Activated T-helper 1 cell treated with anti-CD3 and anti-CD28 coated beads, Interleukin-12 subunit alpha, Interleukin-12 subunit beta, Interleukin-2, Interleukin-4 antibody, amounts not matched to agents 30 ng/mL and 10 ng/mL and 1 ng/mL, durations not matched to agents 14 hours and 24 hours and 36 hours (primary cell): Measurements from ENCODE around the gene CGN. TPM values are rescaled to one million over a fixed set of nuclear protein-coding genes. Genes with fewer than 3 reads are reported as not detected.

Source experiments
- DNase-seq: peaks from one replicate; pipeline ENCODE4 v3.0.0; 2021; ENCODE audit warnings: low spot score
- H3K27ac Mint-ChIP-seq: one replicate; pipeline ENCODE4 v1.8.0; 2021; ENCODE audit warnings: mild to moderate bottlenecking, mixed read lengths
- H3K27me3 Mint-ChIP-seq: one replicate; pipeline ENCODE4 v1.8.0; 2022; ENCODE audit warnings: mild to moderate bottlenecking, moderate library complexity, mixed read lengths; ENCODE audit not compliant: insufficient read depth
- H3K36me3 Mint-ChIP-seq: one replicate; pipeline ENCODE4 v1.8.0; 2021; ENCODE audit warnings: low read depth, mixed read lengths
- H3K4me1 Mint-ChIP-seq: one replicate; pipeline ENCODE4 v1.8.0; 2021; ENCODE audit warnings: low read depth, mixed read lengths
- H3K4me3 Mint-ChIP-seq: one replicate; pipeline ENCODE4 v1.8.0; 2021; ENCODE audit warnings: mild to moderate bottlenecking, moderate library complexity, mixed read lengths
- H3K9me3 Mint-ChIP-seq: one replicate; pipeline ENCODE4 v1.8.0; 2021; ENCODE audit warnings: mixed read lengths
- intact Hi-C: fragments of 100-400 bp; cut with micrococcal nuclease; formaldehyde crosslinking; loops from one replicate; pipeline ENCODE4 v1.15.1; 2024
- total RNA-seq: library from RNA; stranded (reverse); gene quantifications from 2 replicates; pipeline ENCODE4 v1.2.3, GENCODE V29; 2022

Gene CGN
- total RNA-seq = 0.17 and 0.91 TPM in 2 replicates

DNA sequence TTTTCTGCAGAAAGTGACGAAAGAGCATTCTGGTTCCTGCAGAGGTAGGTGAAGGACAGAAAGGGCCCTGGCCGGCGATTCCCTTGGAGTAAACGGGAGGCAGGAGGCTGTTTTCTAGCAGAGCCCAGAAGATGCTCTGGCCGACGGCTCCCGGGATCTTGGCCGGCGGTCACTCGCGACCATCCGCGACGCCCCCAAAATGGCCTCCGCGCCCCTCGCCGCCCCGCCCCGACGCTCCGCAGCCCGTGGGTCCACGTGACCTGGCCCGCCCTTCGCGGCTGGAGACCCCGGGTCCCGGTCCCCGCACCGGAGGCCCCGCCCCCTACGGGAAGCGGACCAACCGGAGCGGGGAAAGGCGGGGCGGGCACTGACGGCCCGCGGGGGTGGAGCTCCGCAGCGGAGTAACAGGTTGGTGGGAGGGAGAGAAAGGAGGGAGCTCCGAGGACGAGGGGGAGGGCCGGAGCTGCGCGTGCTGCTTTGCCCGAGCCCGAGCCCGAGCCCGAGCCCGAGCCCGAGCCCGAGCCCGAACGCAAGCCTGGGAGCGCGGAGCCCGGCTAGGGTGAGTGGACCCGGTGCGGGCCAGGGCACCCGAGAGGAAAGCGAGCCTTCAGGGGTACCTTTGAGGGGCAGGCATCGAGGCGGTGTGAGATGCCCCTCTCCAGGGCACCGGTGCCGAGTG, at the start of gene CGN:
Gene CGN (plus strand): TSS at position 431 of the 679 bp plus-strand sequence. CDS start 7,133 bp downstream, outside the sequence.
- intact Hi-C loops = loop anchor here (1.0 to 2.0 kb wide), 3 partner anchors 29 to 66 kb away; partner anchors contain the start of gene TUFT1
- Mint-ChIP-seq H3K4me3 (peak within 1 kb of the TSS; percentile 85), H3K9me3 (no peaks in the 10 kb centered on the region), H3K27ac (peak within 1 kb of the TSS; percentile 47), H3K4me1 (peaks cover 32% of the 10 kb centered on the region), H3K27me3 (peaks cover 21% of the 10 kb centered on the region), H3K36me3 (no peaks in the 10 kb centered on the region)
- DNase-seq = peak; percentile 85

- Mint-ChIP-seq H3K27ac (no peak overlapping the region), H3K36me3 (peaks cover 5% of the 10 kb centered on the region), H3K9me3 (no peaks in the 10 kb centered on the region), H3K4me1 (peaks cover 21% of the 10 kb centered on the region), H3K27me3 (peaks cover 18% of the 10 kb centered on the region), H3K4me3 (no peak overlapping the region)
- intact Hi-C loops = no loop called here
- no peak for DNase-seq
Observed at GRCh38 chr1:151461694-151462093, 49.5 kb upstream of the CGN start.

DNA sequence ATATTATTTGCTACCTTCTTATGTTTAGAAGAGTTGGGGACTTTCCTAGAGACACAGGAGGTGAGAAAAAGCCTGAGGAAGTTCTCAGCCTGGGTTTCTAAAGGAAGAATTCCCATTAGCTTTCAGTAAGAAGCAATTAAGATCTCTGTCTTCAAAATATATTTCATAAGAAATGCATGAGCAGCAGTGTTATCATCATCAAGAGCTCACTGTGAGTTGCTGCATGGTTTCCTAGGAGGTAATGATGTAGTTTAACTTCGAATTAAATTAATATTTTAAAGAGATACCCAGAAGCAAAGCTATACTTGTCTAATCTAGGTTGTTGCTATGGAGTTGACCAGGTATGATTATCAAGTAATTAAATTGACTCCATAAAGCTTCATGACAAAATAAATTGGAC, 46.2 kb upstream of the CGN start:
- intact Hi-C loops = no loop called here
- Mint-ChIP-seq H3K9me3 (no peaks in the 10 kb centered on the region), H3K27me3 (peaks cover 16% of the 10 kb centered on the region), H3K36me3 (no peaks in the 10 kb centered on the region), H3K27ac (no peak overlapping the region), H3K4me3 (no peak overlapping the region), H3K4me1 (peaks cover 1% of the 10 kb centered on the region)
- DNase-seq = no peak

- Mint-ChIP-seq H3K27ac (peak overlapping the region; percentile 61), H3K9me3 (no peaks in the 10 kb centered on the region), H3K4me1 (peaks cover 14% of the 10 kb centered on the region), H3K36me3 (no peaks in the 10 kb centered on the region), H3K4me3 (peak overlapping the region; percentile 67), H3K27me3 (peaks cover 2% of the 10 kb centered on the region)
- no peak for DNase-seq
- intact Hi-C loops = loop anchor here (1.0 kb wide), 1 partner anchor 14 kb away; the partner anchor contains the start of gene POGZ
Observed at GRCh38 chr1:151472856-151473731, 38.1 kb upstream of the CGN start.

GRCh38 chr1:151474745-151475144, 36.4 kb upstream of the CGN start:
- Mint-ChIP-seq H3K4me1 (peaks cover 14% of the 10 kb centered on the region), H3K36me3 (no peaks in the 10 kb centered on the region), H3K9me3 (no peaks in the 10 kb centered on the region), H3K27me3 (no peaks in the 10 kb centered on the region), H3K27ac (no peak overlapping the region), H3K4me3 (no peak overlapping the region)
- intact Hi-C loops = loop anchor here (1.0 kb wide), 1 partner anchor 21 kb away; no protein-coding TSS in a partner anchor
- no peak for DNase-seq

- H3K27me3 Mint-ChIP-seq = no peaks in the 10 kb centered on the region
- H3K36me3 Mint-ChIP-seq = no peaks in the 10 kb centered on the region
- no peak overlapping the region for H3K4me3 Mint-ChIP-seq
- no peaks in the 10 kb centered on the region for H3K9me3 Mint-ChIP-seq
- H3K4me1 Mint-ChIP-seq = peaks cover 14% of the 10 kb centered on the region
- intact Hi-C loops = loop anchor here (1.0 kb wide), 1 partner anchor 20 kb away; no protein-coding TSS in a partner anchor
- no peak for DNase-seq
- H3K27ac Mint-ChIP-seq = no peak overlapping the region
Observed at GRCh38 chr1:151475175-151475574, 36.0 kb upstream of the CGN start.

- Mint-ChIP-seq H3K36me3 (no peaks in the 10 kb centered on the region), H3K27me3 (peaks cover 2% of the 10 kb centered on the region), H3K4me1 (peaks cover 14% of the 10 kb centered on the region), H3K27ac (no peak overlapping the region), H3K4me3 (no peak overlapping the region), H3K9me3 (peaks cover 6% of the 10 kb centered on the region)
- intact Hi-C loops = no loop called here
- DNase-seq = no peak
Observed at GRCh38 chr1:151476083-151476482, 35.1 kb upstream of the CGN start.

DNA sequence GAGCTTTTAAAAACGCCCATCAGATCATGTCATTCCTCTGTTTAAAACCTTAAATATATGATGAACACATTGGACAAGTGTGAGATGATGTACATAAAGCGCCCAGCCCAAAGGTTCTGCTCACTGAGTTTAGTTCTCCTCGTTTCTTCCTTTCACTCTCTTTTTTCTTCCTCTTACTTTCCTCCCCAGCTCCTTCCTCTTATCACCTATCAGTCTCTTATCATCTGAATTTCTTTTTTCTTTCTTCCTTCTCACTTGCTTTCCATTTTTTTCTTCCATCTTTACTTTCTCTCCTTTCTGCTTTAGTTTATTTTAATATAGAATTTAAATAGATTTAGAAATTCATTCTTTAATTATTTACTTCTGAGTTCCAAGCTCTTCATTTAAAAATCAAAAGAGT, 34.1 kb upstream of the CGN start:
- Mint-ChIP-seq H3K27ac (no peak overlapping the region), H3K27me3 (peaks cover 2% of the 10 kb centered on the region), H3K36me3 (no peaks in the 10 kb centered on the region), H3K9me3 (peaks cover 11% of the 10 kb centered on the region), H3K4me1 (peaks cover 14% of the 10 kb centered on the region), H3K4me3 (no peak overlapping the region)
- intact Hi-C loops = no loop called here
- DNase-seq = no peak

DNA sequence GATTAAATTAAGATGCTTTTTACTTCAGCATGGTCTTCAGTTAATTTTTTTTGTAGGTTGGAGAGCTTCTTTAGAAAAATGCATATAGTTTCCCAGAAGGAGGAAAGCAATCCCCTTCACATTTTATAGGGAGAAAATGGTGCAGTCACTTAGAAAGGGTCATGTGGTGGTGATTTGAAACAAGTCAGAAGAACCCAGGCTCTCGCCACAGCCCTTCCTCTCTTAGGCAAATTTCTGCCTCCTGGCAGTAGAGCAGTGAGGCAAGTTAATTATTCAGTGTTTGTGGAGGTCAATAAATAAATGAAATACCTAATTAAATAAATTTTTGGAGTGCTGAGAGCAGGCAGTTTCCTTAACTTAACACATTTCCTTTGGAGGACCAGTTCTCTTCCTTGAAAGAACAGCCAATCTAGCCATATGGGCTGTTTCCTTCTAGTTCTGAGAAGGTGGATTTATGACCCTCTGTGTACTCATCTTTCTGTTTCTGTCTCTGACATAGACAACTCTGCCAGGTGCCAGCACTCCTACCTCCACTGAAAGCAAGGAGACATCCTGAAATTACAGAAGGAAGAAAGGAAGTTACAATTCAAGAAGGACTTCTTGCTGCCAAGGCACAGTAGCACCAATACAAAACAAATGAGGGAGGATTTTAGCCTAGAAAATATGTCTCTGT, 32.9 kb upstream of the CGN start:
- Mint-ChIP-seq H3K9me3 (peaks cover 12% of the 10 kb centered on the region), H3K27ac (no peak overlapping the region), H3K27me3 (peaks cover 2% of the 10 kb centered on the region), H3K36me3 (no peaks in the 10 kb centered on the region), H3K4me3 (no peak overlapping the region), H3K4me1 (peaks cover 7% of the 10 kb centered on the region)
- intact Hi-C loops = no loop called here
- DNase-seq = no peak

DNA sequence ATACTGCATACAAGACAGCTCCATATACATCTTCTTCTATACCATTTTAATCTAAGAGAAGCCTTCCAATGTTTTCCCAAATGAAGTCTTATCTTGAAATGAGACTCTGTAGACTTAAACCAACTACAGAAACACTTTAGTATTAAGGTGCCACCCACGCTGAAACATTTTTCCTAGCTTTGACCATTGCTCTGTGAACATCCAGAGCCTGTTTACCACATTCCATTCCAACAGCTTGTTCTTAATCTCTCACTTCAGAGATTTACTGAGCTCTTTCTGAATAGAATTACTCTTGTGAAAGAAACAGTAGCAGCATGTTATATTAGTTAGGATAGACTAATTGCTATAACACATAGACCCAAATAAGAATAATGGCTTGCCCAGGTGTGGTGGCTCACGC, 32.3 kb upstream of the CGN start:
- DNase-seq = no peak
- H3K4me1 Mint-ChIP-seq = peaks cover 6% of the 10 kb centered on the region
- H3K27ac Mint-ChIP-seq = no peak overlapping the region
- peaks cover 2% of the 10 kb centered on the region for H3K27me3 Mint-ChIP-seq
- H3K36me3 Mint-ChIP-seq = no peaks in the 10 kb centered on the region
- intact Hi-C loops = no loop called here
- no peak overlapping the region for H3K4me3 Mint-ChIP-seq
- peaks cover 12% of the 10 kb centered on the region for H3K9me3 Mint-ChIP-seq

DNA sequence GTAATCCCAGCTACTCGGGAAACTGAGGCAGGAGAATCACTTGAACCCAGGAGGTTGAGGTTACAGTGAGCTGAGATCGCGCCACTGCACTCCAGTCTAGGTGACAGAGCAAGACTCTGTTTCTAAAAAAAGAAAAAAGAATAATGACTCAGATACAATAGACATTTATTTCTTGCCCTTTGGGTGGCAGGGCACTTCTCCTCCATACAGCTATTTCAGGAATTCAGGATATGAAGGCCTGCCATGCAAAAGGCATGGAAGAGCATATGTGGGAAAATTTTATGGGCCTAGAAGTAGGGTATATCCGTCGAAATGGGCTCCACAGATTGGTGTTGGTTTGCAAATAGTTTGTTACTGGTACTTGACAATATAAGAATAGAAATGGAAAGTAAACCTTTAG, 31.7 kb upstream of the CGN start:
- intact Hi-C loops = no loop called here
- H3K9me3 Mint-ChIP-seq = peaks cover 12% of the 10 kb centered on the region
- DNase-seq = no peak
- H3K4me1 Mint-ChIP-seq = peaks cover 6% of the 10 kb centered on the region
- no peaks in the 10 kb centered on the region for H3K36me3 Mint-ChIP-seq
- H3K4me3 Mint-ChIP-seq = no peak overlapping the region
- H3K27me3 Mint-ChIP-seq = peaks cover 2% of the 10 kb centered on the region
- H3K27ac Mint-ChIP-seq = no peak overlapping the region

DNA sequence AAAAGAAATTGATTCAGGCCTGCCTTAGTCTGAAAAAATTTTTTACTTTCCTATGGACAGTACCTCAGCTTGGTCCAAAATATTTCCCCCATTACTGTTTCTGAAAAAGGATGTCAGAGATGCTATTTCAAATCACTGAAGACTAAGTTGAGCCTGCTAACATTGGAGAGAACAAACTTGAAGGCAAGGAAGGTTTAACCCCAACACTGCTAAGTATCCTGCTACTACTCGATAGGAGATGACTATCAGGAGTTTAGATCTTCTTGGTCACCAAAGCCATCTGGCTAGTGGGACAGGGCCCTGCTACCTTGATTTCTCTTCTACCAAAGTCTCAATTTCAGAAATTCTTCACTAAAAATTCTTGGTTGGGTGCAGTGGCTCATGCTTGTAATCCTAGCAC, 29.2 kb upstream of the CGN start:
- no peaks in the 10 kb centered on the region for H3K4me1 Mint-ChIP-seq
- H3K36me3 Mint-ChIP-seq = no peaks in the 10 kb centered on the region
- no peak for DNase-seq
- H3K4me3 Mint-ChIP-seq = no peak overlapping the region
- intact Hi-C loops = no loop called here
- no peak overlapping the region for H3K27ac Mint-ChIP-seq
- H3K27me3 Mint-ChIP-seq = peaks cover 2% of the 10 kb centered on the region
- H3K9me3 Mint-ChIP-seq = peaks cover 12% of the 10 kb centered on the region
